Caki2 (cell line): Measurements from ENCODE around the gene LARGE2. TPM values are rescaled to one million over a fixed set of nuclear protein-coding genes. Genes with fewer than 3 reads are reported as not detected.

Experiments used
- DNase-seq: peaks from one replicate; pipeline ENCODE4 v3.0.0-alpha.2; 2015; ENCODE audit warnings: low read depth
- in situ Hi-C: cut with HindIII; loops from 2 replicates; pipeline ENCODE4 v1.10.0; 2016; ENCODE audit warnings: low sequenced_read_pairs, low pct_unique_long_range_greater_than_20kb, mixed read lengths
- total RNA-seq: library from RNA; depleted of rRNA; stranded (reverse); fragments of >200 nt; shearing (Covaris generic); gene quantifications from 2 replicates; pipeline ENCODE4 v1.2.3, GENCODE V29; 2014; ENCODE audit warnings: low replicate concordance; rRNA removed

The LARGE2 gene
- not detected in 2 replicates for total RNA-seq

GRCh38 chr11:45922425-45923082 lies at the start of gene LARGE2:
TSS of gene LARGE2 (plus strand) at chr11:45922656. CDS start at chr11:45922883, 227 bp downstream.
- DNase-seq = peak; percentile 26
- in situ Hi-C loops = no loop called here

GRCh38 chr11:45876401-45876800 lies 46.1 kb upstream of the LARGE2 start:
- no peak for DNase-seq
- in situ Hi-C loops = no loop called here

- no peak for DNase-seq
- in situ Hi-C loops = no loop called here
These were observed 45.2 kb upstream of the LARGE2 start for GRCh38 chr11:45877221-45877620.

GRCh38 chr11:45877845-45878244 lies 44.6 kb upstream of the LARGE2 start:
- DNase-seq = no peak
- in situ Hi-C loops = no loop called here

- peak; percentile 25 for DNase-seq
- in situ Hi-C loops = no loop called here
These were observed 42.4 kb upstream of the LARGE2 start for GRCh38 chr11:45879803-45880686.

GRCh38 chr11:45880772-45881570 lies 41.5 kb upstream of the LARGE2 start:
- no peak for DNase-seq
- in situ Hi-C loops = no loop called here

GRCh38 chr11:45881708-45882368 lies 40.6 kb upstream of the LARGE2 start:
- in situ Hi-C loops = no loop called here
- DNase-seq = no peak

GRCh38 chr11:45884596-45885185 lies 37.8 kb upstream of the LARGE2 start:
- in situ Hi-C loops = no loop called here

GRCh38 chr11:45885274-45885920 lies 37.1 kb upstream of the LARGE2 start, which contains the start of gene MAPK8IP1:
TSS of gene MAPK8IP1 (plus strand) at chr11:45885651. CDS start at chr11:45885821, 170 bp downstream.
- in situ Hi-C loops = no loop called here
- peak; percentile 38 for DNase-seq

More at GRCh38 chr11:45884596-45885185, 37.8 kb upstream of the LARGE2 start:
- DNase-seq = no peak

GRCh38 chr11:45885921-45886721 lies 36.3 kb upstream of the LARGE2 start:
- in situ Hi-C loops = no loop called here

GRCh38 chr11:45886816-45887520 lies 35.5 kb upstream of the LARGE2 start:
- DNase-seq = no peak
- in situ Hi-C loops = no loop called here

More at GRCh38 chr11:45885921-45886721, 36.3 kb upstream of the LARGE2 start:
- DNase-seq = no peak

GRCh38 chr11:45887587-45887986 lies 34.9 kb upstream of the LARGE2 start:
- in situ Hi-C loops = no loop called here

GRCh38 chr11:45889555-45889954 lies 32.9 kb upstream of the LARGE2 start:
- in situ Hi-C loops = no loop called here
- no peak for DNase-seq

More at GRCh38 chr11:45887587-45887986, 34.9 kb upstream of the LARGE2 start:
- DNase-seq = no peak

- in situ Hi-C loops = no loop called here
- DNase-seq = no peak
These were observed 32.5 kb upstream of the LARGE2 start for GRCh38 chr11:45889966-45890365.

- in situ Hi-C loops = no loop called here
- DNase-seq = no peak
These were observed 31.4 kb upstream of the LARGE2 start for GRCh38 chr11:45890886-45891550.
